GM21447 (cell line): Measurements from ENCODE around the gene CPT1A.
"Not testable (repeated sequence)": the region's sequence is repeated elsewhere in the genome, so short reads cannot be mapped to it uniquely, and the experiment has no call there.

Experiments
- ATAC-seq: cut with Tn5 transposase; IDR thresholded peaks from one replicate; pipeline ENCODE4 v1.9.1; 2021; ENCODE audit not compliant: unreplicated experiment

The CPT1A gene

DNA sequence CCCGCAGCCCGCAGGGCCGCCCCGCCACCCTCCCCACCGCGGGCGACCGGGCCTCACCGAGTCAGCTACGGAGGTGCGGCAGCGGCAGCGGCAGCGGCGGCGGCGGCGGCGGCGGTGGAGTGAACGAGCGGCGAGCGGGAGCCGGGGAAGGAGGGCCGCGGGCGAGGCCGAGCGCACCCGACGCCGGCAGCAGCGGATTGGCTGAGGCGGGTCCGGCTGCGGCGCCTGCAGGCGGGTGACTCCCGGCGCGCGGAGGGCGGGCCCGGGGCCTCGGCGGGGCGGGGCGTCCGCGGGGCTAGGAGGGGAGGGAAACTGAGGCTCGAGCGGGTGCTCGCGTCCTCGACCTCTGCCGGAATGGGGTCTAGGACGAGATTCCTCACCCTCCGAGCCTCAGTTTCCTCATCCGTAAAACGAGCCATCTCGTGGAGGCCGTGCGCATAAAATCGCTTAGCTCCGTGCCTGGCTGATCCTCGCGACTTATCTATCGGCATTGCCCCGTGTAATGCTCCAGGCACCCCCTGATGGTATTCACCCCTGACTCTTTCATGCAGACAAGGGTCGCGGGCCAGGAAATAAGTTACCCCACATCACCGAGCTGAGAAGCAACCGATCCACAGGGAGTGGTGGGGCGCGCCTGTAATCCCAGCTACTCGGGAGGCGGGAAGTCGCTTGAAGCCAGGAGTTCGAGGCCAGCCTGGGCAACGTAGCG, at the start of gene CPT1A:
TSS of gene CPT1A (minus strand) at position 199 of the 709 bp plus-strand sequence. CDS start 26,442 bp downstream, outside the sequence.
- no peak for ATAC-seq

DNA sequence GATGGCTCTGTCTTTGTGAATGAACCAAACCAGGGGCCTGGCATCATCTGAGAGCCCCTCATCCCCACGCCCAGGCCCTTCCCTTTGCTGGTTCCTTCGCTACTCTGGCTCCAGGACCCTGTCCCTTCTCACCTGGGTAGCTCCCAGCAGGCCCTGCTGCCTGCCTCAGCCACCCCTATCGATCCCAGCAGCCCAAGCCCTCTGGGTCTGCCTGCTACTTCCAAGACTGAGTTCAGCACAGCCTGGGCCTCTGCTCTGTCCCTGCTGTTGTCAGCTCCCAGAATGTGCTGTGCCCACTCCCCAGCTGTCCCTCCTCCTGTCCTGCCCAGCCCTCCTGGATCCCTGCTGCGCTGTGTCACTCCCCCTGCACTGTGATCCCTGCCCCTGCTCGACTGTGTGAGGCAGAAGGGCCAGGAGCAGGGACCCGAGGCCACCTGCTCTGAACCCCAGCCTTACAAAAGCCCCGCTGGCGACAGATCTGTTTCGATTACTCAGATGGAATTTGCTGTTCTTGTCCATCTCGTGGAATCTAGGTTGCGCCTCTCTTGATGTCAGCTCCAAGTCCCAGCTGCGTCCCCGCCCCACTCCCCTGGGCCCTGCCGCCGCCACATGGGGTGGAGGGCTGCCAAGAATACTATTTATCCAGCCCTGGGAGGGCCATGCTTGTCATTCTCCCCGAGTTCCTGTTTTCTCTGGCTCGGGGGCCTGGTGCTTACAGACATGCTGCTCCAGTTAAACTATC, 48.9 kb upstream of the CPT1A start:
- ATAC-seq: no peak

DNA sequence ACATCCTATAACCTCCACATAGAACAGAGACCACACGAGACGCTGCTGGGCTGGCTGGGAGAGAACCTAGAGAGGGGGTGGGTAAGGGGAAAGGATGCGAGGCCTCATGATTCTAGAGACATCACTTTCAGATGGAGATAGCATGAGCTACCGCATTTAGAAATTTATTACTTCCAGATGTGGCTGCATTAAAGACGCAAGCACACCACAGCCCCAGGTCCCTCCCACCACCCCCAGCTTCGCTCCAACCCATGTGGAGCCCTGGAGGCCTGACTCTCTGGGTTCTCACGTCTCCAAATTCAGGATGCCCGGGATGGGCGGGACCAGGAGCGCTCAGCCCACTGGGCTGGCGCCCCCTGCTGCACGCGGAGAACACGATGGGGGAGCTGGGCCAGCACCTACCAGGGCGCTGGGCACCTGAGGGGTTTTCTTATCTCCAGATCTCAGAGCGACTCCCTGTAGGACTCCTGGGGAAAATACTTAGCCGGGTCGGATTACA, 48.3 kb upstream of the CPT1A start:
- no peak for ATAC-seq

DNA sequence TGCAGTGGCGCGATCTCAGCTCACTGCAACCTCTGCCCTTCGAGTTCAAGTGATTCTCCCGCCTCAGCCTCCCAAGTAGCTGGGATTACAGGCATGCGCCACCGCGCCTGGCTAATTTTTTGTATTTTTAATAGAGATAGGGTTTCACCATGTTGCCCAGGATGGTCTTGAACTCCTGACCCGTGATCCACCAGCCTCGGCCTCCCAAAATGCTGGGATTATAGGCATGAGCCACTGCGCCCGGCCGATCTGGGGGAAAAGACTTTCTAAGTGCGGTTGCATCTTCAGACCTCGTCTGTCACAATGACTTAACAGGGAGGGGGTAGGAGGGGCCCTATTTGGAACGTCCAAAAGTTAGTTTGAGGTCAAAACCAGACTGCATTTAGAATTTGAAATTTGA, 43.1 kb upstream of the CPT1A start:
- not testable (repeated sequence) for ATAC-seq

DNA sequence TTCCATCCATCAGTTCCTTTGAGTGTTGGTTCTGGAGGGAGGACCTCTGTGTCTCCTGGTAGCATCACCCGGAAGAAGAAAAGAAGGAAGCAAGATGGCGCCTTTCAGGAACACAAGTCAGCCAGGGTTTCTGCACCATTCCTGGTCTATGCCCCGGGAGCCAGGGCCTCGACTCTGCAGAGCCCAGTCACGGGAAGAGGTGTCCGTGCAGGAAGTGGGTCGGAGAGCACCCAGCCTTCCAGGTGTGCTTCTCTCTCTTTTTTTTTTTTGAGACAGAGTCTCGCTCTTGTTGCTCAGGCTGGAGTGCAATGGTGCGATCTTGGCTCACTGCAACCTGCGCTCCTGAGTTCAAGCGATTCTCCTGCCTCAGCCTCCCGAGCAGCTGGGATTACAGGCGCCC, 40.7 kb upstream of the CPT1A start:
- ATAC-seq: no peak

DNA sequence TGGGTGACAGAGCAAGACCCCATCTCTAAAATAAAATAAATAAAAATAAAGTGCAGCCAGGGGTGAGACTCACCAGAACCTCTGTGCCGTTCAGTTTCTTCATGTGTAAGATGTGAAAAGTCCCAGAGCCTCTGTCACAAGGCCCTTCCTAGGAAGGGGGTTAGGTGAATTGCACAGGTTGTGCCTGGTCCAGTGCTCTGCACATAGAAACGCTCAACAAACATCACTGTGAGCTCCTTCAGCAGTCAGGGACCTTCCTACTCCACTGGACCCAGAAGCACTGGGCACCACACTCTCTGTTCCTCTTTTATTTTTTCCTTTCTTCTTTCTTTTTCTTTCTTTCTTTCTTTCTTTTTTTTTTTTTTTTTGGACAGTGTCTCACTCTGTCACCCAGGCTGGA, 39.6 kb upstream of the CPT1A start:
- ATAC-seq: no peak

DNA sequence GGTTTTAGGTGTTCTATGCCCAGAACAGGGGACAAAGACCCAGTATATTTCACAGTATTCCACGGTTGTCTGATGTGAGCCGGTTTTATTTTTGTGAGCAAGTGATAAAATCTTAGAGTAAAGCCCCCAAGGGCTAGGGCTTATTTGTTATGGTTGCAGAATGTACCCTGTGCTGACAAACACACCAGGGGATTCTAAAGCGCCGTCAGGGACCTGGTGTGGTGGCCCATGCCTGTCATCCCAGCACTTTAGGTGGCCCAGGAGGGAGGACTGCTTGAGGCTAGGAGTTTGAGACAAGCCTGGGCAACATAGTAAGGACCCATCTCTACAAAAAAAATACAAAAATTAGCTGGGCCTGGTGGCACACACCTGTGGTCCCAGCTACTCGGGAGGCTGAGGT, 39.1 kb upstream of the CPT1A start:
- ATAC-seq: no peak

DNA sequence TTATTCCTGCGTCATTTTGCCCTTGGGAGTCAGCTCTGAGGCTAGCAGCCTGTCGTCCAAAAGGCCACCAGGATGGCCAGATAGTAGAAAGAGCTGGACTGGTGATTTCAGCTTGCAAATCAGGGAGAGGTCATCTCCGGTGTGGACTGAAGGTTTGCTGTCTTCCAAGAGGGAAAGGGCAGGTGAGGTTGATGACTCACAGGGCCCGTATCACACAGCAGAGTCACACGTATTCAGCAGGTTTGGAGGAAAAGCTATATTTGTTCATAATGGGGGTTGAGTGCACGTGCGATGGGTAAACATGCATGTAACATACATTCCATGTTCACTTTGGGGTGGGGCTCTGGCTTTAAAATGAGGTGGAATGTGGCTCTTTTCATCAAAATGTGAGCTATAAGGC, 36.3 kb upstream of the CPT1A start:
- ATAC-seq: no peak

DNA sequence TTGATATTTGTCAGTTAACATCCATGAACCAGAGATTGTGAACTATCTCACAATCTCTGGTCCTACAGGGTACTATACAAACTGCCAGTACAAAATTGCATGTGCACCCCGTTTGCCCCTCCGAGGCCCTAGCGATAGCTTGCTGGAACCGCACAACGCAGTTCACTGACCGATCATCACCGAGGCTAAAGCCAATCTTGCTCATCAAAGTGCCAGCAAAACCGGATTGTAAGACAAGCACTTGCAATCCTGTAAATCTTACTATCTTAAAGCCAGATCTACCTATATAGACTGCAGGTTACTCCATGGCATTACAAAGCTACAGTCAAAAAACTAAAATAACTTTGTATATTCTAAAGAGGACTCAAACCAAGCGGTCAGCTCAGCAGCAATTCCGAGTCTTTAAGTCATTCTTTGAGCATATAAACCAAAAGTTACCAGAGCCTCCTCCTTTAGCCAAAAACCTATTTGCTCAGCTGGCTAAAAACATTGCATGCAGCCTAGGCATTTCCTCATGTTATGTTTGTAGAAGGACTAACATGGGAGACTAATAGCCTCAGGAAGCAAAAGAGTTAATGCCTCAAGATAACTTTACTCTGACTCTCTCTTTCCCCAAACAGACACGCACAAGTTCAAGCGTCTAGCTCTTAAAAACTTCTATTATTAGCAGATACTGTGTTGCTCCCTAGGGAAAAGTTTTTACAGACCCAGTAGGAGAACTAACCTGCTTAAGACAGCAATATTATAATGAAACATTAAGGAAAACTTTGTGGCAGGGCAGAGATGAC, 30.7 kb upstream of the CPT1A start:
- ATAC-seq: no peak

DNA sequence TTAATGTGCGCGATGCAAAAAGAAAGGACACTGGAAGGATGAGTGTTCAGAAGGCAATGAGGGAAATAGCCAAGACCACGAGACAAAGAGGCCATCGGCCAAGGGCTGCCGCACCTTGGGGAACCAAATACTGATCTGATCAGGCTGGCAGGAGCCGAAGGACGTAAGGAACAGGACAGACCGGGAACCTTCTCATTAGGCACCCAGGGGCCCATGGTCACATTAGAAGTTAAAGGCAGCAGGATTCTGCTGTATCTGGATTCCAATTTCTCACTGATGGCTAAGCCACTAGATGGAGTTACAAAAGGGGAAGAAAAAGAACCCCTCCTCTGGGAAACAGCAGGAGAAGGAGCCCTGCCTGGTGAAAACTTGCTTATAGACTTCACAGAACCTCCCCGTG, 28.8 kb upstream of the CPT1A start:
- no peak for ATAC-seq

DNA sequence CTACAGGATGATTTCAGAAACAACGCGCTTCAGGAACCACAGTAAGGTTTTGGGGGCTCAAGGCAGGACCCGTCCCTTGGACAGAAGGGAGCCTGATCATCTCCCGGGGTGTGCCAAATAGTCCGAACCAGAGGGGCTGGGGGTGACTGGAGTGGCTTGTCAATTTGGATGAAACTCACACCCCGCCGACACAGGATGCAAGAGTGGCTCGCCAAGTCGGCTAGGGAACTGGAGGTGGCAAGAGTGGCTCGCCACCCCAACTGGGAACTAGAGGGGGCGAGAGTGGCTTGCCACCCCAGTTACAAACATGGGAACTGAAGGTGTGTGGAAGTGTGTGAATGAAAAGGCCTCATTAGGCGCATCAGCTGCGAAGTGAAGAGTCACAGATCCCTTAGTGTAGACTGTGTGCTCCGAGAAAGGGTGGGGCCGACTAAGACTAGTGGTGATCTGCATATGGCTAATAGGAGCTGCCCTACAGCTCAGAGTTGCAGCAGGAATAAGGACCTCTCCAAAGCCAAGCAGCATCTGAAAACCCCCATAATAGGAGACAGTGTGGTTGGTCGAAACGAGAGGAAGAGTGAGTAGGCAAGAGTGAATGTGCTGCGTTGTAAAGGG, 26.6 kb upstream of the CPT1A start:
- no peak for ATAC-seq

DNA sequence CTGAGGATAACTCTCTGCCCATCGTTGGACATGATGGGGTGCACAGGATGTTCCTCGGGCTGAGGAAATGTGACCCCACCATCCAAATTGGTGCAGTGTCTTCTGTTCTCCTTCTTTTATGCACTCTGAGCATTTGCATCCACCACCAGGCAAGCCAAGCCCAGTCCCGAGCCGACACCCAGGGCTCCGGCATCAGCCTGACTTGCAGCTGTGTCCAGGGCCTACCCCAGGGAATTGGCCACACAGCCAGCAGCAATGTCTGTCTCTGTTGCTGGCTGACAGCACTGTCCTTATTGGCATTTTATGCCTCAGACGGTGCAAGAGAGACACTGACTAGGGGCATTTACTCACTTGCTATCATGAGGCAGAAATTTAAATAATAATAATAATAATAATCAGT, 25.4 kb upstream of the CPT1A start:
- ATAC-seq: no peak

DNA sequence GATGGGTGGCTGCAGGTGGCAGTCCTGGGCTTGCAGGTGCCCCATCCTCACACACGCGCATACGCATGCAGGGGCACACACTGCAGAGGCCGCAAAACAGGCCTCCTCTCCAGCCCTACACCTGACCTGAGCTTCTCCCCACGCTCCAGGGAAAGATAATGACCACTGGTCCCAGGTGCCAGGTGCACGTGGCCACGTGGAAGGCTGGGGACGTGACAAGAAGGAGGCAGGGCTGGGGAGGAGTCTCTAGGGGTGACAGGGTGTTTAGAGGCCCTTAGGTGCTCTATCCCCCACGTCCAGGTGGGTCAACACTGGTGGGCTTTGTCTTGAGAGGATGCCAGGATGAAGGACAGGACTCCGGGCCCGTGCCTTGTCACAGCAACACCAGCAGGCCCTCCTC, 23.5 kb upstream of the CPT1A start:
- no peak for ATAC-seq

DNA sequence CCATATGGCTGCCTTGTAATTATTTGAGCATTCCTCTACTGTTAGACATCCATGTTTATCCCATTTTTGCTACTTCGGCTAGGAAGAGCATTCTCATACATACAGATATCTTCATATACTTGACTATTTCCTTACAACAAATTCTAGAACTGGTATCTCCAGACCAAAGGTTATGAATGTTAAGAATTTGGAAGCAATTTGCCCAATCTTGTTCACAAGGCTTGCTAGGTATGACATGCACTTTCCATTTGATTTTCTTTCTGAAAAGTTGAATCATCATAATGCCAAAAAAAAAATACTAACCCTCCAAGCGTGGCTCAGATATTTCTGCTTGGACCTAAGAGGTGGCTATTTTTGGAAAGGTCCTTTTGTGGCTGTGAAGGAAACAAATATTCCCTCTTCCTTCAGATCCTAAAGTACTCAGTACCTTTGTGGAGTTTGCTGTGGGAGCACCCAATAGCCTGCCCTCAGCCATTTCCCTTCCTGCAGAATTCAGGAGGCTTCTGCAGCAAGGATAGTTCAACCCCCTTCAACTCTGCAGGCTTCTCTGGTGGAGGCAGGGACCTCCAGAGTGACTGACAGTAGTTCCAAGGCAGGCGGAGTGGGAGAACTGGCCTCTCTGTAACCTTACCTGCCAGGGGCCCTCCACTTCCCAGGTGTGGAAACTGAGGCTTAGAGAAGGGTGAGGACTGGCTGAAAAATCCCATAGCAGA, 22.0 kb upstream of the CPT1A start:
- ATAC-seq: no peak

DNA sequence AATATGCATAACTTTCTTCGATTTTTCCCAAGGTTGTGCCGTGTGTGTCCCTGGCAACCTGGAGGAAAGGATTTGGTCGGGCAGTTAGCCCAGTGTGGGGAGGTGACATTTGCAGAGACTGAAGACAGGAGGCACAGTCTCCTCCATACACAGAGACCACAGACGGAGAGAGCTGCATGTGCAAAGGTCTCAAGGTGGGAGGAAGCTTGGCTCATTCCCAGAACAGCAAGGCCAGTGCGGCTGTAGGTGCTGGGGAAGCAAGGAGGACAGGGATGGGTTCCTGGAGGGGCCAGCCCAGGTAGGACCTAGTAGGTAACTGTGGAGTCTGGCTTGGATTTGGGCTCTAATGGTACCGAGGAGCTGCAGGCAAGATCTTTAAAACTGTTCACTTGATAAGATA, 20.7 kb upstream of the CPT1A start:
- no peak for ATAC-seq

DNA sequence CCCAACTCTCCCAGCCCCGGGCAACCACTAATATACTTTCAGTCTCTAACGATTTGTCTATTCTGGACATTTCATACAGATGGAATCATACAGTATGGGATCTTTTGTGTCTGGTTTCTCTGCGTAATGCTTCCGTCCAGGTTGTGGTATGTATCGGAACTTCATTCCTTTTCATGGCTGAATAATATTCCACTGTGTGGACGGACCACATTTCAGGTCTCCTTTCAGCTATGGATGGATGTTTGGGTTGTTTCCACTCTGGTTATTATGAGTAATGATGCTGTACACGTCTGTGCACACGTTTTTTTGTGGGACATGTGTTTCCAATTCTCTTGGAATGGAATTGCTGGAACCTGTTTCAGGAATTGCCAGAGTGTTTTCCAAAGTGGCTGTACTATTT, 17.4 kb upstream of the CPT1A start:
- no peak for ATAC-seq

DNA sequence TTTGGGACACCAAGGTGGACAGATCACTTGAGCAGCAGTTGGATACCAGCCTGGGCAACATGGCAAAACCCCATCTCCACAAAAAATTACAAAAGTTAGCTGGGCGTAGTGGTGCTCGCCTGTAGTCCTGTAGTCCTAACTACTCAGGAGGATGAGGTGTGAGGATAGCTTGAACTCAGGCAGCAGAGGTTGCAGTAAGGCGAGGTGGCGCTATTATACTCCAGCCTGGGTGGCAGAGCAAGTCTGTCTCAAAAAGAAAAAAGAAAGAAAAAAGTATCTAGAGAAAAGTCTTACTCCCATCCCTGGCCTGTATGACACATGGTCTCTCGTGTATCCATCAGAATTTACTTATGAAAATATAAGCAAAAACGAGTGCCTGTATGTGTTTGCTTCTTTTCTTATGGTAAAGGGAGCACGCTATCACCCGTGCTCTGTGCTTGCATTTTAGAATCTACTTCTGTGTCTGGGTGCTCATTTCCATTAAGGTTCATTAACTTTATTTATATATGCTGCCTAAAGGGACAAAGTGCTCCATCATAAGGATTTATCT, 15.4 kb upstream of the CPT1A start:
- no peak for ATAC-seq

DNA sequence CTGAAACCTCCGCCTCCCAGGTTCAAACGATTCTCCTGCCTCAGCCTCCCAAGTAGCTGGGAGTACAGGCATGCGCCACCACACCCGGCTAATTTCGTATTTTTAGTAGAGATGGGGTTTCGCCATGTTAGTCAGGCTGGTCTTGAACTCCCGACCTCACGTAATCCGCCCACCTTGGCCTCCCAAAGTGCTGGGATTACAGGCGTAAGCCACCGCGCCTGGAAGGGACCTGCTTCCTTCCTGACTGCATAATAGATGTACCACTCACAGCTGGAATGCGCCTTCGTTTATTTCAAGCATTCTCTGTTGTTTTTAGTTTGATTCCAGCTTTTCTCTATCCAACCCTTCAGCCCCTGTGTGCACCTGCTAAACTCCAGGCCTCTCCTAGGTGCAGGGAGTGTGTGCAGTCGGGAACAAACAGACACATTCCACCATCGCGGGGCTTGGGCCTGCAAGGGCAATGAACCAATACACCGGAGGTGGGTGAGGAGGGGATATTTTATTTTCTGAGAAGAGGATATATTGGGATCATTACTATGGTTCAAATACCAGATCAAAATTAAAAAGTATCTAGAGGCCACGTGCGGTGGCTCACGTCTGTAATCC, 14.8 kb upstream of the CPT1A start:
- ATAC-seq: not testable (repeated sequence)

DNA sequence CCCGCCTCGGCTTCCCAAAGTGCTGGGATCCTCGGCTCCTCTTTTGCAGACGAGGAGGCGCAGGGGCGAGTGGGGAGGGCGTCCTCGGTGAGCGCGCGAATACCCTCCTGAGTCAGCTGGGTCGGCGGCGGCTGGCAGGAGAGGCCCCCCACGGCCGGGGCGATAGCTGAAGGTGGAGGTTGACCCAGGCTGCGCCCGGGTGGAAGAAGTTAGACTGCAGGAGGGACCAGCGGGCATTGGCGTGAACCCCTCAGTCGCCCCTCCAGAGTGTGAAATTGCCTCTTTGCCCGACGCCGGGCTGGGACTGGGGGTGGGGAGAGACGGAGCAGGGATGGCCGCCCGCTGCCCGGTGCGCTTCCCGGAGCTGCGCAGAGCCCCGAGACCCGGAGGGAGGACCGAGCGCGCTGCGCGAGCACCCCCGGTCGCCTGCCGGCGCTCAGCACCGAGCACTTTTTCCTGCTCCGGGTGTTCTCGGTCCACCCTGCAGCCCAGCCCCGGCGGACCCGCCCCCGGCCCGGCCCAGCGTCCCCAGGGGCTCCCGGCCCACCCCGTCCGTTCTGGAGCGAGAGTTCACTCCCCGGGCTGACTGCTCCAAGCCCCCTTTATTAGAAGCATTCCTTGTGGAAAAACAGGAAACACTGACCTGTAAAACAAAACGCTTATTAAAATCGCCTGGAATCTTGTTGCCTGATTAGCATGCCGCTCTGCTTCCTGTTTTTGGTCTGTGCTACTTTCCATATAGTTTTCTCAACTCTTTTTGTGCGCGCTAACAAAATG, 13.7 kb upstream of the CPT1A start:
- no peak for ATAC-seq
